A673 (cell line): ENCODE measurements around the gene ZSCAN5A. TPM values are rescaled to one million over a fixed set of nuclear protein-coding genes. Genes with fewer than 3 reads are reported as not detected.
"Not testable (repeated sequence)": the region's sequence is repeated elsewhere in the genome, so short reads cannot be mapped to it uniquely, and the experiment has no call there.

ENCODE experiments used
- BruUV-seq: library from RNA; stranded (reverse); fragments of 400-500 nt; replicated peaks from 2 replicates; lab custom pipeline; 2021; lab: Mats Ljungman, UMichigan
- CTCF ChIA-PET: fragments of 300-600 bp; sonication (Branson Sonifier 250); formaldehyde crosslinking; loops from one replicate; lab custom pipeline; 2022; ENCODE audit warnings: antibody characterized with exemption; lab: Charles Lee
- POLR2A ChIA-PET: fragments of 300-600 bp; sonication (Branson Sonifier 250); formaldehyde crosslinking; loops from one replicate; lab custom pipeline; 2022; ENCODE audit warnings: antibody characterized with exemption; ENCODE audit not compliant: low non-redundant PET; lab: Charles Lee
- DNase-seq: peaks from one replicate; pipeline ENCODE4 v3.0.0-alpha.2; 2015; ENCODE audit warnings: low spot score
- H3K27ac ChIP-seq: fragments of 200-600 bp; sonication (generic); 2 replicates; pipeline ENCODE4 v1.5.1; 2016; ENCODE audit warnings: mixed run types, low read depth, mild to moderate bottlenecking, mixed read lengths, antibody characterized with exemption, low read length; ENCODE audit not compliant: poor library complexity, severe bottlenecking
- H3K27me3 ChIP-seq: fragments of 200-600 bp; sonication (generic); replicated peaks from 2 replicates; pipeline ENCODE4 v1.6.1; 2017; ENCODE audit warnings: mixed run types, low read depth, mild to moderate bottlenecking, mixed read lengths, antibody characterized with exemption, low read length; ENCODE audit not compliant: insufficient read depth, poor library complexity
- H3K36me3 ChIP-seq: fragments of 200-600 bp; sonication (generic); 2 replicates; pipeline ENCODE4 v1.6.1; 2016; ENCODE audit warnings: mixed run types, mild to moderate bottlenecking, mixed read lengths, antibody characterized with exemption, low read length; ENCODE audit not compliant: insufficient read depth, poor library complexity, severe bottlenecking
- H3K4me1 ChIP-seq: fragments of 200-600 bp; sonication (generic); 2 replicates; pipeline ENCODE4 v1.6.1; 2017; ENCODE audit warnings: mixed run types, mild to moderate bottlenecking, mixed read lengths, antibody characterized with exemption, low read length; ENCODE audit not compliant: insufficient read depth, poor library complexity, severe bottlenecking
- H3K4me3 ChIP-seq: fragments of 200-600 bp; sonication (generic); 2 replicates; pipeline ENCODE4 v1.5.1; 2016; ENCODE audit warnings: low read depth, mixed run types, mild to moderate bottlenecking, mixed read lengths, low read length; ENCODE audit not compliant: poor library complexity, severe bottlenecking
- H3K9me3 ChIP-seq: fragments of 200-600 bp; sonication (generic); 2 replicates; pipeline ENCODE4 v1.6.1; 2016; ENCODE audit warnings: mixed run types, low read depth, mild to moderate bottlenecking, mixed read lengths, antibody characterized with exemption, low read length; ENCODE audit not compliant: poor library complexity, severe bottlenecking
- CTCF ChIP-seq: fragments of 300-800, 200-600 bp; sonication (generic); conservative IDR thresholded peaks from 2 replicates; pipeline ENCODE4 v1.5.1; 2017; ENCODE audit warnings: low read depth, mild to moderate bottlenecking, antibody characterized with exemption, low read length, moderate library complexity, mixed read lengths
- EZH2 ChIP-seq: fragments of 200-600 bp; sonication (generic); IDR thresholded peaks from 2 replicates; pipeline ENCODE4 v1.6.1; 2017; ENCODE audit warnings: borderline replicate concordance, low read depth, mild to moderate bottlenecking, mixed read lengths, antibody characterized with exemption, low read length; ENCODE audit not compliant: poor library complexity, severe bottlenecking
- intact Hi-C: fragments of 100-400 bp; cut with micrococcal nuclease; formaldehyde crosslinking; loops from one replicate; pipeline ENCODE4 v1.10.0; 2022; ENCODE audit not compliant: unreplicated experiment
- total RNA-seq: library from RNA; stranded (reverse); gene quantifications from 2 replicates; pipeline ENCODE4 v1.2.3, GENCODE V29; 2021

The ZSCAN5A gene
- total RNA-seq, 1 experiment from 2014 or later = 18.8 TPM

GRCh38 chr19:56348289-56348877 is 33.7 kb upstream of the ZSCAN5A start:
- no TSS peak for BruUV-seq
- H3K36me3 ChIP-seq = no peaks in the 10 kb centered on the region
- no peaks in the 10 kb centered on the region for H3K27me3 ChIP-seq
- H3K4me1 ChIP-seq = no peaks in the 10 kb centered on the region
- intact Hi-C loops = no loop called here
- DNase-seq = peak; percentile 45
- H3K4me3 ChIP-seq = no peak overlapping the region
- H3K9me3 ChIP-seq = no peaks in the 10 kb centered on the region
- no peak overlapping the region for H3K27ac ChIP-seq
- POLR2A ChIA-PET = no interaction called here
- CTCF ChIA-PET = interaction anchor here (0.8 to 1.6 kb wide), 3 partner anchors 95 to 282 kb away, joined by 3 to 4 read pairs (median 4); no protein-coding TSS in a partner anchor
- TF ChIP-seq CTCF (peak; percentile 64), EZH2 (no peak)

- ChIA-PET POLR2A (no interaction called here), CTCF (interaction anchor here (1.0 to 1.1 kb wide), 2 partner anchors 271 to 281 kb away, joined by 3 to 4 read pairs; no protein-coding TSS in a partner anchor)
- DNase-seq = no peak
- intact Hi-C loops = no loop called here
- BruUV-seq = no TSS peak
- TF ChIP-seq CTCF (no peak), EZH2 (no peak)
- no peaks in the 10 kb centered on the region for H3K27me3 ChIP-seq
- peaks cover 7% of the 10 kb centered on the region for H3K9me3 ChIP-seq
- H3K27ac ChIP-seq = no peak overlapping the region
- no peaks in the 10 kb centered on the region for H3K4me1 ChIP-seq
- no peaks in the 10 kb centered on the region for H3K36me3 ChIP-seq
- H3K4me3 ChIP-seq = no peak overlapping the region
Measured at GRCh38 chr19:56347163-56347778, 32.6 kb upstream of the ZSCAN5A start.

GRCh38 chr19:56341948-56342347 is 27.3 kb upstream of the ZSCAN5A start:
- ChIA-PET POLR2A (no interaction called here), CTCF (no interaction called here)
- peaks cover 22% of the 10 kb centered on the region for H3K9me3 ChIP-seq
- no peaks in the 10 kb centered on the region for H3K36me3 ChIP-seq
- TF ChIP-seq CTCF = no peak
- TF ChIP-seq EZH2 = no peak
- no peaks in the 10 kb centered on the region for H3K27me3 ChIP-seq
- no peak overlapping the region for H3K27ac ChIP-seq
- no TSS peak for BruUV-seq
- no peak for DNase-seq
- no peaks in the 10 kb centered on the region for H3K4me1 ChIP-seq
- intact Hi-C loops = no loop called here
- H3K4me3 ChIP-seq = no peak overlapping the region

- CTCF ChIA-PET, DNase-seq, H3K4me1 ChIP-seq, intact Hi-C loops, H3K27ac ChIP-seq, BruUV-seq, H3K27me3 ChIP-seq, H3K36me3 ChIP-seq, POLR2A ChIA-PET, H3K4me3 ChIP-seq: not testable (repeated sequence)
- peaks cover 22% of the 10 kb centered on the region for H3K9me3 ChIP-seq
Measured at GRCh38 chr19:56339031-56339430, 24.4 kb upstream of the ZSCAN5A start.

- H3K27ac ChIP-seq, H3K36me3 ChIP-seq, DNase-seq, BruUV-seq, H3K4me1 ChIP-seq, H3K27me3 ChIP-seq, POLR2A ChIA-PET, intact Hi-C loops, CTCF ChIA-PET, H3K4me3 ChIP-seq: not testable (repeated sequence)
- H3K9me3 ChIP-seq = peaks cover 14% of the 10 kb centered on the region
Measured at GRCh38 chr19:56337077-56337476, 22.4 kb upstream of the ZSCAN5A start.
